ENCODE data around the gene CCDC40.
A peak's percentile ranks its signal among the peaks of the same experiment; 100 is the strongest.

The CCDC40 gene

DNA sequence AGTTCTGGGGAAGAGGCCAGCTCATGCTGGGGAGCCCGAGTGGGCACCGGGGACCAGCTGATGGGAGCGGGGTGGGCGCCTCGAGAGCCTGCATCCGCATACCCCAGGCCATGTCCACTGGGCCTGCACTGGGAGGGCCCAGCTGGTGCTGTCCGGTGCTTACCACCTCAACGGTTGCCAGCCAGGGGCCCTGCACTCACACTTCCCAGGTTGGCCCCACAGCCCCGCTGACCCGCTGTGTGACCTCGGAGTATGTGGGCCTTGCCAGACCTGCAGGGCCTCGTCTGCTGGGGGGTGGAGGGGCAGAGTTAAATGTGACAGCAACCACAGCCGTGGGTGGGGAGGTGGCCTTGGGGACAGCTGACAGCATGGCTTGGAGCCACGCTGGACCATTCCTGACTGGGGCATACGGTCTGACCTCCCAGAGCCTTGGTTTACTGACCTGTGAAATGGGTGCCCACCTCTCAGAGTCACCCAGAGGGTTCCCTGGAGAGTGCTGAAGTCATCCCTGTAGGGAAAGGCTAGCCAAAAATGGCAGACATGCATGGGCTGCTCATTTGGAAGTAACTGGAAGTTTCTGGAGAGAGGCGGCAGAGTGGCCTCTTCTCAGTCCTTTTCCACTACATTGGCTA lies 59.5 kb downstream of the CCDC40 start:
- ChIA-PET CTCF (interaction anchor here (0.6 to 1.2 kb wide), 2 partner anchors 13 to 73 kb away, joined by 3 to 5 read pairs; no protein-coding TSS in a partner anchor), POLR2A (ENCODE audit: low non-redundant PET) (no interaction called here)
- H3K27ac ChIP-seq: no peak overlapping the region
- no peak for TF ChIP-seq CTCF (conservative IDR thresholded peaks at IDR 0.05; ENCODE audit: low read depth)
- no peak for DNase-seq (ENCODE audit: low spot score)

- POLR2A ChIA-PET (ENCODE audit: low non-redundant PET): no interaction called here
- no peak for TF ChIP-seq CTCF (conservative IDR thresholded peaks at IDR 0.05; ENCODE audit: low read depth)
Measured at GRCh38 chr17:80096561-80097021, 60.1 kb downstream of the CCDC40 start.

GRCh38 chr17:80097127-80097621 lies 60.7 kb downstream of the CCDC40 start:
- ChIA-PET POLR2A (ENCODE audit: low non-redundant PET) (no interaction called here), CTCF (no interaction called here)
- no peak for DNase-seq (ENCODE audit: low spot score)
- TF ChIP-seq CTCF (conservative IDR thresholded peaks at IDR 0.05; ENCODE audit: low read depth): no peak
- H3K27ac ChIP-seq: no peak overlapping the region

More at GRCh38 chr17:80096561-80097021, 60.1 kb downstream of the CCDC40 start:
- no peak for DNase-seq (ENCODE audit: low spot score)
- H3K27ac ChIP-seq: no peak overlapping the region
- CTCF ChIA-PET: no interaction called here

DNA sequence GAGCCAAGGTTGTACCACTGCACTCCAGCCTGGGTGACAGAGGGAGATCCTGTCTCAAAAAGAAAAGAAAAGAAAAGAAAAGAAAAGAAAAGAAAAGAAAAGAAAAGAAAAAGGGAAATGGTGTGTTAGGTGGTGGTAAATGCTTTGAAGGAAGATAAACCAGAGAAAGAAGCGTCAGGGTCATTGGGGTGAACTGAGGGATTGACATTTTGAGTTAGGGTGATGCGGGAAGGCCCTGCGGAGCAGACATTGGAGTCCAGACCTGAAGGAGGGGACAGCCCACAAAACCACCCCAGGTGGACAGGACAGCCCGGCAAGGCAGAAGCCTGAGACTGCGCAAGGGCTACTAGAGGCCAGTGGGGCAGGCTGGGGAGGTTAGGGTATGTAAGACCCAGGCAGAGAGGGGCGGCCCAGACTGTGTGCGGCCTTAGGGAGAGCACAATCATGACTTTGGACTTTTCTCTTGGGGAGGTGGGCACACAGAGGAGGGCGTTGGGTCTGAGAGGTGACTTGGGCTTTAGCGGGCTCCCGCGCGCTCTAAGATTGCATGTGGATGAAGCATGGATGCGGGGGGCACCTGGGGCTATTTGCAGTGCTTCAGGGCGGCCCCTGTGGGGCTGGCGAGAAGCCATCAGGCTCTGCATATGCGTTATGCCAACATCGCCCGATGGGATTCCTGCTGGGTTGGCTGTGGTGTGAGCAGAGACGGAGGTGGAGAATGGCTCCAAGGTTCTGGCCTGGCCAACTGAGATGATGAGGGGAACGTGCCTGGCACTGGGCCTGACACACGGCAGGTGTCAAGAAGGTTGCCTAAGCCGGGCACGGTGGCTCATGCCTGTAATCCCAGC lies 61.6 kb downstream of the CCDC40 start:
- no peak for TF ChIP-seq CTCF (conservative IDR thresholded peaks at IDR 0.05; ENCODE audit: low read depth)
- ChIA-PET CTCF (no interaction called here), POLR2A (ENCODE audit: low non-redundant PET) (interaction anchor here (0.7 kb wide), 1 partner anchor 35 kb away, joined by 6 read pairs; no protein-coding TSS in a partner anchor)
- DNase-seq (ENCODE audit: low spot score): no peak
- no peak overlapping the region for H3K27ac ChIP-seq

DNA sequence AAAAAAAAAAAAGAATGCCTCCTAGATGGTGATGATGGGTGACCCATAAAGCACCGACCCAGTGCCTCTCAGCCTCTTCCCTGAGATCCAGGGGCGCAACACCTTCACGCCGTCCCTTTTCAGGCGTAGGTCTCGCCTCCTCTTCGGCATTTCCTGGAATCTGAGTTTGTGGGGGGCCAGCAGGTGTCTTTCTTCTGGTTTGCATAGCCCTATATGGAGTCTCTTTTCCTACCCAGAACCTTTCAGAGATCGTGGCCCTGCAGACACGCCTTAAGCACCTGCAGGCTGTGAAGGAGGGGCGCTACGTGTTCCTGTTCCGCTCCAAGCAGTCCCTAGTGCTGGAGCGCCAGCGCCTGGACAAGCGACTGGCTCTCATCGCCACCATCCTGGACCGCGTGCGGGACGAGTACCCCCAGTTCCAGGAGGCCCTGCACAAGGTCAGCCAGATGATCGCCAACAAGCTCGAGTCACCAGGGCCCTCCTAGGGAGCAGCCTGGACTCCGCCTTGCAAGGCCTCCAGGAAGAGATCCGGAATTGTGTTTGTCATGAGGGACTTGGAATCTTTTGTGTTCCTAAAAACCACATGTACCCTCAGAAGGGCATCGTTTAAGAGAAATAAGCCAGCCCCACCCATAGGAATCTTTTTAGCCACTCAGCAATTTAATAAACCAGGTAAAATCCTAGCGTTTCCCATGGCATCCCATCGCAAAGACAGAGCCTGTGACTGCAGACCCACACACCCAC lies 63.0 kb downstream of the CCDC40 start:
- DNase-seq (ENCODE audit: low spot score): no peak
- ChIA-PET CTCF (no interaction called here), POLR2A (ENCODE audit: low non-redundant PET) (no interaction called here)
- TF ChIP-seq CTCF (conservative IDR thresholded peaks at IDR 0.05; ENCODE audit: low read depth): no peak
- no peak overlapping the region for H3K27ac ChIP-seq

DNA sequence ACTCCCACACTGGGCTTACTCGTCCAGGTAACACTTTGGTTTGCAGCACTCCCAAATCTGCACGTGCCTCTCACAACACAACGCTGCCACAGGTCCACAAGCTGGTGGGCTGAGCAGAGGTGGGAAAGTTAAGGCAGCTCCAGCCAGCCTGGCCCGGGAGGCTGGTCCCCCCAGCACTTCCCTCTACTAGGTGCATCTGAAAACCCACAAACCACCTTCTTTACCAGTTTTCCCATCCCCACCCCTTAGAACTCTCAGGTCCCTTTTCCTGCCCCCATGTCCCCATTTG lies 63.5 kb downstream of the CCDC40 start:
- 0 out of 2 replicates have a peak overlapping the region, but pooled peaks have one; percentile 83 for H3K27ac ChIP-seq
- no peak for DNase-seq (ENCODE audit: low spot score)
- ChIA-PET CTCF (interaction anchor here (1.0 kb wide), 1 partner anchor 18 kb away, joined by 3 read pairs; no protein-coding TSS in a partner anchor), POLR2A (ENCODE audit: low non-redundant PET) (no interaction called here)
- TF ChIP-seq CTCF (conservative IDR thresholded peaks at IDR 0.05; ENCODE audit: low read depth): no peak

All from RWPE1 (cell line).